GM13976 (cell line): Measurements from ENCODE around the gene KDM4B.

Source experiments
- DNase-seq: peaks from one replicate; pipeline ENCODE4 v3.0.0; 2012; ENCODE audit warnings: low spot score
- in situ Hi-C: fragments of 300-500 bp; cut with MboI; formaldehyde crosslinking; loops from one replicate; pipeline ENCODE4 v1.12.0; 2022; ENCODE audit warnings: low sequenced_read_pairs, mixed read lengths, inconsistent platforms; ENCODE audit not compliant: unreplicated experiment
- TF ChIP-seq, protein P1 (sequence below): IDR thresholded peaks from 2 replicates; pipeline ENCODE4 v1.5.1; 2012; ENCODE audit warnings: borderline replicate concordance, mild to moderate bottlenecking; ENCODE audit not compliant: insufficient read depth; ENCODE audit errors: extremely low read depth, missing control alignments, control extremely low read depth

The KDM4B gene

DNA sequence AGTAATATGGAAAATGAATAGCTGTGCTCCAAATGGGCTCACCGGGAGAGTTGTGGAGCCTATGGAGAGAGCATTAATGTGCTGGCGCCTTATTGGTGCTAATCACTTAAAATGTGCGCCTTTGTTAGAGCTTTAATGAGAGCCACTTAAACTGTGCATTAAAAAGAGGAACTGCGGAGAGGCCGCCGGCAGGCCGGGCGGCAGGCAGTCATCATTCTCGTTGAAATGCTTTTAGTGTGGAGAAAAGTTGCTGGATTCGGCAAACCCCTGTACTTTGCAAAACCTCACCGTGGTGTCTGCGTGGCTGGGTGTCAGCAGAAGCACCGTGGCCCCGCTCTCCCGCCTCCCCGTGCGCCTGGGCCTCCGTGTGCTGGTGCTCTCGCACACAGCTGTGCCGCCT is 105.5 kb downstream of the KDM4B start:
- in situ Hi-C loops: no loop called here
- TF ChIP-seq, protein P1, sequence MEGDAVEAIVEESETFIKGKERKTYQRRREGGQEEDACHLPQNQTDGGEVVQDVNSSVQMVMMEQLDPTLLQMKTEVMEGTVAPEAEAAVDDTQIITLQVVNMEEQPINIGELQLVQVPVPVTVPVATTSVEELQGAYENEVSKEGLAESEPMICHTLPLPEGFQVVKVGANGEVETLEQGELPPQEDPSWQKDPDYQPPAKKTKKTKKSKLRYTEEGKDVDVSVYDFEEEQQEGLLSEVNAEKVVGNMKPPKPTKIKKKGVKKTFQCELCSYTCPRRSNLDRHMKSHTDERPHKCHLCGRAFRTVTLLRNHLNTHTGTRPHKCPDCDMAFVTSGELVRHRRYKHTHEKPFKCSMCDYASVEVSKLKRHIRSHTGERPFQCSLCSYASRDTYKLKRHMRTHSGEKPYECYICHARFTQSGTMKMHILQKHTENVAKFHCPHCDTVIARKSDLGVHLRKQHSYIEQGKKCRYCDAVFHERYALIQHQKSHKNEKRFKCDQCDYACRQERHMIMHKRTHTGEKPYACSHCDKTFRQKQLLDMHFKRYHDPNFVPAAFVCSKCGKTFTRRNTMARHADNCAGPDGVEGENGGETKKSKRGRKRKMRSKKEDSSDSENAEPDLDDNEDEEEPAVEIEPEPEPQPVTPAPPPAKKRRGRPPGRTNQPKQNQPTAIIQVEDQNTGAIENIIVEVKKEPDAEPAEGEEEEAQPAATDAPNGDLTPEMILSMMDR: no peak
- no peak for DNase-seq

DNA sequence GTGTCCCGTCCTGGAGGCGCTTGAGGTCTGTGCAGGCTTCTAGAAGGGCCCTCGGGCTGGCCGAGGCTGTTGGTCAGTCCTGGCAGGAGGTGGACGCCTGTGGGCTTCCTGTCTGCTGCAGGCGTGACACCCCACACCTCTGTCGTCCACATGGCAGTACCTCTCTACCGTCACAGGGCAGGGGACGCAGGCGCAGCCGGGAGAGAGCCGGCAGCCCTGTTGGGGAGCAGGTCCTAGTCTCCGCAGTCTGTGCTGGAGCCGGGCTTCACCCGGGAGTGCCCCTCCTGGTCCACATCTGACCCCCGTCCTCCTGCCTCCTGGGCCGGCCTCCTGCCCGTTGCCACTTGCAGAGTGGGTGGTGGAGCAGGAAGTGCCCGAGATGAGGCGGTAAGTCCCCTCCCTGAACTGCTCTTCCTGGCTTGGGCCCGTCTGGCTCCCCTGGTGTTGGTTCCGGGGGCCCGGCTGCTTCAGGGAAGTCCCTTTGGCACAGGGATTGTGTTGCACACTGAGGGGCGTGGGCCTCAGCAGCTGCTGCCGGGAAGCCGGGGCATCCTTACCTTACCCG is 106.0 kb downstream of the KDM4B start:
- in situ Hi-C loops: no loop called here
- TF ChIP-seq, protein P1: no peak
- no peak for DNase-seq

DNA sequence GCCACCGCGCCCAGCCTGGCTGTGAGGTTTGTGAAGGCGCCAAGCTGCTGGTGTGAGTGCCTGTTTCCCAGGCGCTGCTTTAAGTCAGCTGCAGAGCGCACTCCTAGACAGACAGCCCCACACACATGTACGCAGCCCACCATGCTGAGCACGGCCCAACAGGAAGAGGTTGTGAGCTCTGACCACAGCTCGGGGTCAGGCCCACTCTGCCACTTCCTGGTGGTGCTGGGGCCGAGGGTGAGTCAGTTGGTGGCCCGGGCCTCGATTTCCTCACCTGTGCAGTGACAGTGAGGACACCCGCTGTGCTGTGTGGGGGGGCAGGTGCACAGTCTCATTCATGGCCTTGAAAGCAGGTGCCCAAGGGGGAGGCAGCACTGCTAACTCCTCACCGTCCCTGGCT is 106.7 kb downstream of the KDM4B start:
- in situ Hi-C loops: no loop called here
- TF ChIP-seq, protein P1: no peak
- DNase-seq: no peak

DNA sequence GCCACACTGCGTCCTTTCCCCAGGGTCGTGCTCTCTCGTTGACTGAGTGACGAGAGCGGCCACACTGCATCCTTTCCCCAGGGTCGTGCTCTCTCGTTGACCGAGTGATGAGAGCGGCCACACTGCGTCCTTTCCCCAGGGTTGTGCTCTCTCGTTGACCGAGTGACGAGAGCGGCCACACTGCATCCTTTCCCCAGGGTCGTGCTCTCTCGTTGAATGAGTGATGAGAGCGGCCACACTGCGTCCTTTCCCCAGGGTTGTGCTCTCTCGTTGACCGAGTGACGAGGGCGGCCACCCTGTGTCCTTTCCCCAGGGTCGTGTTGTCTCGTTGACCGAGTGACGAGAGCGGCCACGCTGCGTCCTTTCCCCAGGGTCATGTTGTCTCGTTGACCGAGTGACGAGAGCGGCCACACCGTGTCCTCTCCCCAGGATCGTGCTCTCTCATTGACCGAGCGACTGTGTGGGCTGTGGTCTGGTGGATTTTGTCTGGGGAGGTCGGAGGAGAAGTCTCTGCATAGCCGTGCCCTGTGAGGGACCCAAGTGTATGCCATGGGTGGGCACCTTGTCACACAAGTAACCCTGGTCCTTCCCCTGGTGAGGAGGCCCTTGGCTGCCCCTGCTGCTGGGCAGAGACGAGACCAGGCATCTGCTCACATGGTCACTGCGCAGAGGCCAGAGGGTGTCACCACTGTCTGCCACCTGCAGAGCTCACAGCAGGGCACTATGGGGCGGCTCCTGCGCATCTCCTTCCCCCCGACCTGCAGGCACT is 107.7 kb downstream of the KDM4B start:
- in situ Hi-C loops: no loop called here
- TF ChIP-seq, protein P1: no peak
- DNase-seq: no peak

DNA sequence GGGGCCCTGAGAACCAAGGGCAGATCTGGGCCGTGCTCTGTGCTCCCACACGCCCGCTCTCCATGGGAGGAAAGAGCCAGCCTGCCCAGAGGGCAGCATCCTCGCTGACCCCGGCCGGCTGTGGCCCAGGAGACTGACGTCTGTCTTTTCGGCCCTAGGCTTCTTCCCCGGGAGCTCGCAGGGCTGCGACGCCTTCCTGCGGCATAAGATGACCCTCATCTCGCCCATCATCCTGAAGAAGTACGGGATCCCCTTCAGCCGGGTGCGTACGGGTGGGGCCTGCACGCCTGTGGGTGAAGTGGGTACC is 108.2 kb downstream of the KDM4B start:
- in situ Hi-C loops: no loop called here
- TF ChIP-seq, protein P1: no peak
- DNase-seq: no peak

DNA sequence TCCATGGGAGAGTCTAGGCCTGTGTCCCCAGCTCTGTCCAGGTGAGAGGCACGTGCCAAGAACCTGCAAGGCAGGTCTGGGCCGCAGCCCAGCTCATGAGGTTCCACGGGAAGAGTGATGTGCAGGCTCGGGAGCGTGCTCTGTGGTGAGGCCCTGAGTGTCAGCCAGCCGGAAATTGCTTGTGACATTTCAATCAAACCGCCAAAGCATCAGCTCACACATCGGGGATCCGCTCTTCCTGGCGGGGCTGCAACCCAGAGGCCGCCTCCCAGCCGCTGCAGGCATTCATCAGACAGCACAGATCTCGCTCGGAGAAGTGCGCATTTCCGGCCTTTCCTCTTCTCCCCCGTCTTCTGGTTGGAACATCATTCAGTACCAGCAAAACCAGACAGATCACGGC is 109.3 kb downstream of the KDM4B start:
- in situ Hi-C loops: no loop called here
- TF ChIP-seq, protein P1: no peak
- no peak for DNase-seq
